SU-DHL-6 (cell line): ENCODE data around the gene SLC46A3.

Source experiments
- CTCF ChIP-seq: fragments of 200-600 bp; sonication (generic); IDR thresholded peaks from one replicate; pipeline ENCODE4 v1.5.1; 2017; ENCODE audit warnings: antibody characterized with exemption, mild to moderate bottlenecking, low read length, moderate library complexity; ENCODE audit not compliant: insufficient read depth, poor library complexity, severe bottlenecking
- EZH2phosphoT487 ChIP-seq: fragments of 200-600 bp; sonication (generic), shearing (Covaris generic); conservative IDR thresholded peaks from 2 replicates; pipeline ENCODE4 v1.6.1; 2018; ENCODE audit warnings: mild to moderate bottlenecking, antibody characterized with exemption, low read length, moderate library complexity, mixed read lengths

DNA sequence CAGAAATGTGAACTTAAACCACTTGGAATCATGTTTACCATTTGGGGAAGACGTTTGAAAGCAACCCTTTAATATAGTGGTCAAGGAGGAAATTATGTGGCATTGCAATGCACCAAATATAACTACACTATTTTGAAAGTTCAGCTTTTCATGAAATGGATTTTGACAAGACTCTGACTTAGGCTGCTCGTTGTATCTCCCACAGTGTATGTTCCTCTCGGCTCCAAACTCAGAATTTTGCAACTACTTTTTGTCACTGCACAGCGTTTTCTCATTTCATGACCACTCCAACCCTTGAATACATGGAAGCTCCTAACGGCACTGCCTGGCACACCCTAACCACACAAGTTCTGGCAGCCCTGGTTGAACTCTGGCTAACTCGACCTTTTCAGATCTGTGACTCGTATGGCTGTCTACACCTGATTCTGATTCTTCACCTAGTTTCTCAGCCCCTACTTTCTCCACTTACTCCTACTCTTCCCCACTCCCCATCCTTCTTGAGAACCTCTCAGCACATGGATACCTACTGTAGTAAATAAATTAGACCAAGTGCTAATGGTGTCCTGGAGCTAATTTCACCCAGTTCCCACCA lies 66.9 kb downstream of the SLC46A3 start:
- TF ChIP-seq CTCF (no peak), EZH2phosphoT487 (no peak)
